ENCODE data around the gene PHLDA3. TPM values are rescaled to one million over a fixed set of nuclear protein-coding genes. Genes with fewer than 3 reads are reported as not detected.
"Not testable (repeated sequence)": the region's sequence is repeated elsewhere in the genome, so short reads cannot be mapped to it uniquely, and the experiment has no call there.

PHLDA3 gene
- total RNA-seq, 1 donor from 2014 or later: 29.3 TPM

DNA sequence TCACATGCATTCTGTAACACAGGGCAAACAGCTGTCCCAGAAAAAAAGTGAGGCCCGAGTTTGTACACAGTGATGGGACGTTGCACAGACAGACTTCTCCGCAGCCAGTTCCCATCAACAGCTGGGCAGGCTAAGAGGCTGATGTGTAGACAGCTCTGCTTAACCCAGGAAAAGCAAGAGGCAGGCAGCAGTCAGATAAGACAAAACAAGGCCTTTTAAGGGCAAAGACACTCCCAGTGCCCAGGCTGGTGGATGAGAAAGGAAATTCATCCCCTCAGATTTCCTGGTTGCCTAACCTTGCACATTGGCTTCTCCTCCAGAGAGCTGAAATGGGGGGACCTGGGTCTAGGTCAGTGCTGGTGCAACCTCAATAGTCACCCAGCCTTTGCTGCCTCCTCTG, 17.2 kb upstream of the PHLDA3 start:
- DNase-seq: no peak

DNA sequence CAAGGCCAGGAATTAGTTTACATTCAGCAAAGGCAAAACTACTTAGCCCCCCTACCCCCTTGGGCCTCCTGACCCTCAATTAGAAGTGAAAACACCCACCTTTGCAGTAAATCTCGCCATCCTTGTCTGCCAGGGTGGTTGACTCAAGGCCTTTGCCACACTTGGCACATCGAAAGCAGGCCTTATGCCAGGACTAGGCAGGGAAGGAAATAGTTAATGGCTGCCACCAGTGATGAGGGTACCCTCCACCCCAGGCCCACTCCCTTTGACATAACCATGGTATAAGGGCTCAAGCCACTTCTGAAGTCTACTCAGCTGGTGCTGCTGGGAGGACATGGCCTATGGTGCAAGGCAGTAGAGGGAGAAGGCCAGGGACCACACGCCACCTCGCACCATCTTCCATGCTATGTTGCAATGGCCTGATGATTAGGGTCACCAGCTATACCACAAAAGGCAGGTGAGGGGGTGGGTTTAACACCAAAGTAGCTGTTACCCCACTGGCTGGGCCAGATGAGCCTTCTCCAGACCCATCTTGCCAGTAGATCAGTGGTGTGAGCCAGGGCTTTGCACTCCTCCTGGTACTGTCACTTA, 16.3 kb upstream of the PHLDA3 start:
- DNase-seq: no peak

DNA sequence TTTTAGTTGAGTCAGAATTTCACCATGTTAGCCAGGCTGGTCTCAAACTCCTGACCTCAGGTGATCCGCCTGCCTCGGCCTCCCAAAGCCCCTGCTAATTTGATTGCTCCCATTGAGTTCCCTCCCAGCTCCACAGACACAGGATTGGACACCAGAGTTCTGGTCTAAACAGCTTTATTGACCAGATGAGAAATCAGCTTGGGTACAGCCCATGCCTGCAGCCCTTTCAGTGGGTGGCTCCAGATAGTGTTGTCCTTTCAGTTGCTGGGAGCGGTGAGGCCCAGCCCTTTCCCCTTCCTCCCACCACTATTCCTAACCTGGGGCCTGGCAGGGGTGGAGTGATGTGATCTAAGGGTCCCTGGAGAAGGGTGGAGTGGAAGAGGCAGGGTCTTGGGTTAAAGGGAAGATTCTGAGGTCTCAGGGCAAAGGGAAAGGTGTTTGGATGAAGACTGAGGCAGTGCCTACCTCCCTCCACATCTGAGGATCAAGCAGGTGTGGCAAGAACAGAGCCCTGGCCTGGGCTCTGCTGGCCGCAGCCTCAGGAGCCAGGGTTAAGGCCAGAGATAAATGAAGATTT, 14.5 kb upstream of the PHLDA3 start:
- DNase-seq: no peak

DNA sequence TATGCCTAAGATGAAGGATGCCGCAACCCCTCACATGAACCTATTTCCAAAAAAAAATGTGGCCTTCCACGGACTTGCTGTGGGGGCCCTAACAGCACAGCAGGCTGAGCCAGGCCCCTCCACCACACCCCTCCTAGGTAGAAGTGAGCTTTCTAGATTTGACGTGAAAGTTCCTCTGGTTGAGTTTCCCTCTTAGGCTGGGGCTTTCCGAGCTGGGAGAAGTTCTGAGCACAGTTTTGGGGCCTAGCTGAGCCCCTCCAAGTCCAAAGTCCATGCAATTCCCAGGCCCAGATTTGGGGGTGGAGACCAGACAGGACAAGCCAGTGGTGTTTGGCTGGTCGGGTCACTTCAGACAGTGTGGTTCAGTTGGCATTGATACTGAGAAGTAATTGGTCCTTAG, 13.8 kb upstream of the PHLDA3 start:
- DNase-seq: no peak

DNA sequence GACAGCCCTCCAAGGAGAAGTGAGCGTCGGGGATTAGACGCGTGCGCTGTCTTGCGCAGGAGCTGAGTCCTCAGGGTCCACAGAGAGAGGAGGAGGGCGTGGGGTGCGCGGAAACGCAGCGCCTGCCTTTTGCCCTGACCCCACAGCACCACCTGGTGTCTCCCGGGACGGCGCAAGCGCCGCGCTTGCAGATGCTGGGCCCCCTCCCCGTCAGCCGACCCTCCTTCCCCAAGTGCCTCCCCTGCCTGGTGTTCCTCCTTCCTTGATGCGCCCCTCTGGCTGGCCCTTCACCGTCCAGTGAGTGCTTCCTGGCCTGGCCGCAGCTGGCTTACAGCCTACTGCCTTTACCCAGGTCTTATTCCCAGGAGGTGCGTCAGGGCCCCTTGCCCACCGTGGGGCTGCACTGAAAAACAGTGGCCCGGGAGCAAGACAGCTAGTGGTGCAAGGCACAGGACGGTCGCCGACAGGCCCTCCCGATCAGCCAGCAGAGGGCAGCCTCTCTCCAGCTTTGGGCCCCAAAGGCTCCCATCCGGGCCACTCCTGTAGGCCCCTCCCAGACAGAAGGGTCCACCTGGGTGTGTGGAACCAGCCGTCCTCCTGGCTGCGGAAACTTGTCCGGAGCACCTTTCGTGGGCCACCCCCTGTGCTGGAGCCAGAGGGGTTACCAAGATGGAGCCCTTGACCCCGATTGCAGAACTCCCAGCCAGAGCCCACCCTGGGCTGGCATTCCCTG, 12.9 kb upstream of the PHLDA3 start:
- DNase-seq: peak; percentile 52

DNA sequence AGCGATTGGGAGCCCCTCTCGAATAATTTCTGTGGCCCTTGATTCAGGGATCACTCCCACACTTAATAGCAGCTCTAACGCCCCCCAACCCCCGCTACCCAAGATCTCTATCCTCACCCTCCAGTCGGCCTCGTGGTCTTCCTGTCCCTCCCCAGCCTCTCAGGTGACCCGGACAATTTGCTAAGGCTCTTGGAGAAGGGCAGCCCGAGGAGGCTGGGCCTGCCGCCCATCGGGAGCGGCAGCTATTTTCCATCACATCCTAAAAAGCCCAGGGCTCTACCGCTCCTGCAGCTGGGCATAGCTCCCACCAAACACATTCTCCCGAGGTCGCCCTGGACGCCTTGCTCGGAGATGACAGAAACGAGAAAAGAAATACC, 12.0 kb upstream of the PHLDA3 start:
- DNase-seq: no peak

DNA sequence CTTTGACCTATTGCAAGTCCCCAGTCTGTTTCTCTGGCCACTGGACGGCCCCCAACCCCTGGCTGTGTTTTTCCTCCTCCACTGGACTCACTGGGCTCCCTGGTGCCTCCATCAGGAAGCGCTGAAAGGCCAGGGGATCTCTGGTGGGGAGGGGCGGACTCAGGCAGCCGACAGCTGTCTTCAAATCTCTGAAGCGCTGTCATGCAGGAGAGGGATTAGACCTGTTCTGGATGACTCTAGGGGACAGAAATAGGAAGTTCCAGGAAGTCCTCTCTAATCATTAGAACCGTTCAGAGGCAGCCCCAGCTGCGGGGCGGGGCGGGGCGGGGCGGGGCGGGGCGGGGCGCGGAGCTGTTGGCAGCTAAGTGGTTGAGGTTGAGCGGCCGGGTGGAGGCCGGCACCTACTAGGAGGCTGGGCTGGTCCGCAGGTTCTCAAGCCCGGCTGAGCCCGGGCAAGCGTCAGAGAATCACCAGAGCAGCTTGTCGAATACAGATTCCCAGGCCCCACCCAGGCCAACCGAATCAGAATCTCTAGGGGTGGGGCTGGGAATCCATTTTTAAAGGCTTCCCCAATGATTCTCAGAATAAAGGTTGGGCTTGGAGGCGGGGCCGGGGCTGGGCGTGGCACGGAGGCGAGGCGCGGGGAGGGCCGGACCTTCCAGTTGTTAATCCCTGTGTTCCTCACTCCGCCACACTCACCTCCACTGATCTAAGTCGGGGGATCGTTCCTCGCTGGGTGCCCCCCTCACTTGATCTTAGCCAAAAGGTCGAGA, 11.4 kb upstream of the PHLDA3 start:
- peak; percentile 38 for DNase-seq

DNA sequence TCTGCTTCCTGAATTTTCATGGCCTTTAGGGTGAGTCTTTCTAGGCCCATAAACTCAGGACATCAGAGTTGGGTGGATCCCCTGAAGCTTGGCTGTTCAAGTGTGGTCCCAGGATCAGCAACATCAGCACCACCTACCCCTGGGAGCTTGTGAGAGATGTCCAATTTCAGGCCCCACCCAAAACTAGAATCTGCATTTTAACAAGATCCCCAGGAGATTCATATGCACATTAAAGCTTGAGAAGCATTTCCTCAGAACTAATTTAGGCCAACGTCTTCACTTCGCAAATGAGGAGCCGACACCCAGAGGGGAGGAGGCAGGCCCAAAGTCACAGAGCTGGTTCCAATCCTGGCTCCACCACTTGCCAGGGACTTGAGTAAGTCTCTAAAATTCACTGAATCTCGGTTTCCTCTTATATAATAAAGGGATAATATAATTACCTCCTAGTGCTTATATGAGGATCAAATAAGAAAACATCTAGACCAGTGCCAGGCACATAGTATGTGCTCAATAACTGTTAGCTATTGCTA, 10.3 kb upstream of the PHLDA3 start:
- no peak for DNase-seq

DNA sequence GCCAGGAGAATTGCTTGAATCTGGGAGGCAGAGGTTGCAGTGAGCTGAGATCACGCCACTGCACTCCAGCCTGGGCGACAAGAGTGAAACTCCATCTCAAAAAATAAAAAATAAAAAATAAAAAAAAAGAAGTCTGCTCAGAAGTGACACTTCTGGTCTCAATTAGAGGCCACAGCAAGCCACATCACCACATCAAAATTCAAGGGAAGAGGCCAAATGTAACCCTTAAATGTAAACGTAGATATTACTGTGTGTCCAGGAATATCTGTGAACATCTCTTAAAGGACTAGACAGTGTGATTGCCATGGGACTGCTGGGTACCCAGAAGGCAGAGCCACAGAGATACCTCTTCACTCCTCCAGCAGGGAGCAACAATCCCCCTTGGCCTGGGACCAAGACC, 9.7 kb upstream of the PHLDA3 start:
- DNase-seq: not testable (repeated sequence)

DNA sequence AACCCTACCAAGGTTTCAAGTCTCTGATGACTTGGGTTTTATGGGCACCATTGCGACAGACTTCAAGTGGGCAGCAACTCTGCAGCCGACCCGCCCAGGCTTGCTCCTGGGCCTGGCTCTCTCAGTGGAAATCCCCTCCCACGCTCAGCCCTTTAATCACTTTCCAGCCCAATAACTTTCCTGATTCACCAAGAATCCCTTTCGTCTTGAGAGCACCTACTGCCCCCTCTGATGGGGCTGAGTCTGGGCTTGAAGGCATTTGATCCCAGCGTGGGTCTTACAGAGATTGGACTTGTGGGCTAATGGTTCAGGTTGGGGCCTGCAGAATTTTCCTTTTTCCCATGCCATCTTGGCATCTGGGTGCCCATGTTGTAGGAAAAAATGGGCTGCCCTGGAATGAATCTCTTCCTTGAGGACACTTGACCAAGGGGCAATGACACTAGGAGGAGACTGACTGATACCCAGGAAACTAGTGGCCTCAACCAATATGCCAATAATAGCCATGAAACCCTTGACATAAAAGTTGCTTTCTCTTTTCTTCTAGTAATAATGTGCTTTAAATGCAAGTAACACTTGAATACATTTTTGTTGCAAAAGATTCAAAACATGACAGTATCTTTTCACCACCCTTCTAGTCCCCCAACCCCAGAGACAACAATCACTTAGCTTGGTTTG, 7.8 kb upstream of the PHLDA3 start:
- no peak for DNase-seq

DNA sequence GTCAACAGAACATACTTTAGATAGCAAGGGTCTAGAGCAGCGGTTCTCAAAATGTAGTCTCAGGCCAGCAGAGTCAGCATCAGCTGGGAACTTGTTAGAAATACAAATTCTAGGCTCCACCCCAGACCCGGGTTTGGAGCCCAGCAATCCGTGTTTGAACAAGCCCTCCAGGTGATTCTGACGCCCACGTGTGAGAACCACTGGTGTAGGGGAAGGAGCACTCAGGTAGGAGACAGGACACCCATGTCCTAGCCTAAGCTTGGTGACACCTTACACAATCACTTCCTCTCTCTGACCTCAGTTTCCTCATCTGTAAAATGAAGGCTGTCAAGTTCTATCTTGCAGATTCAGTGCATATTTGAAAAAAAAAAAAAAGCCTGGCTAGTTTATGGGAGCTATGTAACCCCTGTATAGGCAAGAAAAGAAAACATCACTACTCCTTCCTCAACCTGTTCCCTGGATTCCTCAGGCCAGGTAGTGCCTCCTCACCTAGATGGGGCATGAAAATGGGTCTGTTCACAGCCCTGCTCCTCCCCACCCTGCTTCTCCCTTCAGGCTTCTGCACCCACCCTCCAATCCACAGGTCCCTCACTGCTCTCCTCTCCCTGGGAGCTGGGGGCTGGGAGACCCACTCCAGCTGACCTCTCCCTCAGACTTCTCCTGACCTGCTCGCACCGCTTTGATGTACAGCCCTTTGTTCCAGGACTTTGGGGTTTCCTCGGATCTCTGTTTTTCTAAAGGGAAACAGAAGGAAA, 7.1 kb upstream of the PHLDA3 start:
- no peak for DNase-seq

DNA sequence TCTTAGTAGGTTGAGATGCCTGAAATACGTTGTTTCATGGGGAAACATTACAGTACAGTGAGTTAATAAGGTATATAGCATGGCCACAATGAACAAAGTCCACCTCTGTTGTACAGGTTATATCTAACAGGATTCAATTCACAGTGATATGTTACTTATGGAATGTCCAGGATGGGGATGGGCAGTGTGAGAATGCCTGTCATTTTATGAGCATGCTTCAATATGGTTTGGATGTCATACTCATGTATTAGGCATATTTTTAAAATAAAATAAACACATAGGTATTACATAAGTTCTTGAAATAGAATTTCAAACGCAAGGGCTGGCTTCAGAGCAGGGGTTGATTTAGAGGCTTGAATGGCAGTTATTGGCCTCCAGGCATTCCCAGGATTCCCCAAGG, 6.1 kb upstream of the PHLDA3 start:
- no peak for DNase-seq

DNA sequence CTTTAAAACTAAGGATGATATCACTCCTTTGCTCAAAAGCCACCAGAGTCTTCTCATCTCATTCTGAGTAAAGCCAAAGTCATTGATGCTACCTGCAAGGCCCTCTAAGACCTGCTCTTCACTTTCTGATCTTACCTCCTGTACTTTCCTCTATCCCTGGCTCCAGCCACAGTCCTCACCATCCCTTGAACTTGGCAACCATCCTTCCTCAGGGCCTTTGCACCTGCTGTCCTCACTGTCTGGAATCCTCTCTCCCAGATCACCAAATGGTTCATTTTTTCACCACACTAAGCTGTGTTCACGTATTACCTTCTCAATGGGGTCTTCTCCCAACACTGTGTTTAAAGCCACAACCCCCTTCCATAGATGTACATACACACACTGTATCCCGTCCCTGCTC, 4.3 kb upstream of the PHLDA3 start:
- no peak for DNase-seq

DNA sequence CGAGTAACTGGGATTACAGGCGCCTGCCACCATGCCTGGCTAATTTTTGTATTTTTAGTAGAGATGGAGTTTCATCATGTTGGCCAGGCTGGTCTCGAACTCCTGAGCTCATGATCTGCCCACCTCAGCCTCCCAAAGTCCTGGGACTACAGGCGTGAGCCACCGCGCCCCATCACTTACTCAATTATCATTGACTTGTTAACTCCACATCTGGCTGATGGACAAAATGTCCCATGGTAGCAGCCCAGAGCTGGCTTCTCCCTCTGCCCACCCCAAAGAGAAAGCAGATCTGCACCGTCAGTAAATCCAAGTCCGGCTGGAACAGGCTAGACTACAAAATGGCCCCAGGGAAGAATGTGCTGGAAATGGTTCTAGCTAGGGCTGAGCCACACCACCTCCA, 3.3 kb upstream of the PHLDA3 start:
- not testable (repeated sequence) for DNase-seq

DNA sequence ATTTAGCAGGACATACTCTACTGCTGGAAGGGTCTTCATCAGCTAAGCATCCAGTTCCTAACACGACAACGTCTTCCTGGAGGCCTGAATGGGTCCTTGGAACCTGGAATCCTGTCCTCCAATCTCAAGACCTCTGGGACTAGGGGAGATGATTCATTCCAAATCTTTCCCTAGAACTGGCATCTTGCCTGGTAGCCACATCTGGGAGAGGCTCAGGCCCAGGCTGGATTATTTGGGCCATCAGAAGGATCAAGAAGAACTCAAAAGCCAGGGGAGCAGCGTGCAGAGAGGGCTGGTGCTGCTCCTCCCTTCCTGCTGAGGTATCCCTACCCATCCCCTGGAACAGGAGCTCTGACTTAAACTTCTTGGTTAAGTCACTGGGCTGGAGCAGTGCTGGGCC, 2.8 kb upstream of the PHLDA3 start:
- DNase-seq: no peak

DNA sequence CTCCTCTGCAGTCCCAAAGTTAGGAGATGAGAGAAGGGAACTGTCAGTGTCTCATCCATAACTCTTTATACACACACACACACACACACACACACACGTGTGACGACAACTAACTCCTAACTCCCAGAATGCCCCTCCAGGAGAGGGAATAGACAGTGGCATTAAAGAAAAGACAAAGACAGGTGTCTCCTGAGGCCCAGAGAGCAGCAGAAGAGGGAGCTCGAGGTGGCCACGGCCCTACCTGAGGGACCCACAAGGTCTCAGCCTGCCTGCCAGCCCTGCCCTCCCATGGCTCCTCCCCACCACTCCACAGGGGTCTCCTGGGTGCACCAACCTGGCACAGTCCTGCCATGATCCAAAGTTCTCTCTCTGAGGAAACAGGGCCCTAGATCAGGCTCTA, 1.6 kb upstream of the PHLDA3 start:
- DNase-seq: no peak

DNA sequence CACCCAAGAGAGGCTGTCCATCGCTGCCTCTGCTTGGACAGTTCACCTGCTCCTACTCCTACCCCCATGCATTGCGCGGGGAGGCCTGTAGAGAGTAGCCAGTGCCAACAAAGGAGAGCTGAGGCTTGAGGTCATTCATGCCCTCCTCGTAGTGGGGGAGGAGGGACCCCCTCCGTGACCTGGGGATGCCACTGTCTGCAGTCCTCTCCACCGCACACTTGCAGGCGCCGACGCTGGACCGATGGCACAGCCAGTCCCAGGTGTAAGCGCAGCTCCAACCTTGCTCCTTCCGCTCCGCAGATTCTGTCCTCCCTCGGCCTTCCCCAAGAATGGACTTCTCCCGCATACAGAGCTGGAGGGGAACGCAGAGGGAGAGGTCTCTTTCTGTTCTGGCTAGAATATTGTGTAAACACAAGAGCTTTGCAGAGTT, 672 bp upstream of the PHLDA3 start:
- DNase-seq: no peak

DNA sequence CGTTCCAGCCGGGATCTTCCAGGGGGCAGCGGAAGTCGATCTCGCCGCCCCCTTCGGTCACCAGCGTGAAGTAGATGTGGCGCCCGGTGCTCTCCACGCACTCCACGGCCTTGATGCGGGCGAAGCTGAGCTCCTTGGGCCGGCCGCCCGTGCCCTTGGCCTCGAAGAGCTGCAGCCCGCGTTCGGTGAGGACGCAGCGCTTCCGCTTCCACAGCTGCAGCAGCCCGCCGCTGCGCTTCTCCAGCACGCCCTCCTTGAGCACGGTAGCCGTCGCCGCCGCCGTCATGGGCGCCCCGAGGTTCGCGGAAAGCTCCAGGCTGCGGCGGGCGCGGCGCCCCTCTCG, 516 bp downstream of the PHLDA3 start:
- no peak for DNase-seq

DNA sequence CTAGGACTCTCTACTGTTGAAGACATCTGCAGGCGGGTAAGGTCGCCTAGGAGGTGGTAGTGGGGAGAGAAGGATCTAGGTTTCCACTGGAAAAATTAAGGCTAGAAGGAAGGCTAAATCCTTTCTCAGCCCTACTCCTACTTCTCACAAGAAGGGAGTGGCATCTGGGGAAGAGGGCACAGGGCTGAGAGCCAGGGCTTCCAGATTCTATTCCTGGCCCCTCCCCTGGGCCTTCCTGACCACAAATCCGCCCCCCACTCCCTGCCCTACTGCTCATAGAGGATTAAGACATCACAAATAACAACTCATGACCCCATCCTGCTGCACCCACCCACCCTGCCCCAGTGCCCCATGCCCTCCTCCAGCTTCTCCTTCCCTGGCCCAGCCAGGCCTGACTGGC, 2.5 kb downstream of the PHLDA3 start:
- no peak for DNase-seq

DNA sequence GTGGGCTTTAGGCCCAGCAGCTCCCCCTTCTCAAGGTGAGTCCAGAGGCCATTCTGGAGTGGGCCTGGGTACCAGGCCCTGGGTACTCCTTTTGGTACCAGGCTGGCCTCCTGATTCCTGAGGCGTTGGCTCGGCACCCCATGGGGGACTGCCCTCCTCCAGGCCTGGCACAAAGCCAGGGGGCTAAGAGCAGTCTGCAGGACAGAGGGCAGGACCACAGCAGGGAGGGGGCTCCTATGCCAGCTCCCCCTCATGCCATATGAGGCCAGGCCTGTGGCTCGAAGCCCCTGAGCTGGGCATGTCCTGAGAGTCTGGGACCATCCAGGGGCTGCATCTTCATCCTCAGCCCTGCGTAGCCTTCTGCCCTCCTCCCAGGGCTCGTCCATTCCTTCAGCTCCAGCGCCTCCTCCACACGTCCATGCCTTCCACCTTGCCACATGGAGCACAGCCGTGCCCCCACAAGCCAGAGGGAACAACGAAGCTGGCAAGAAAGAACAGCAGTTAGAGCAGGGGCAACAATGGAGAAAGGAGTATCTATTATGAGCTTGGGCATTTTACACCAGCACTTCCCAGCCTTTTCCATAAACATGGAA, 3.2 kb downstream of the PHLDA3 start:
- no peak for DNase-seq

DNA sequence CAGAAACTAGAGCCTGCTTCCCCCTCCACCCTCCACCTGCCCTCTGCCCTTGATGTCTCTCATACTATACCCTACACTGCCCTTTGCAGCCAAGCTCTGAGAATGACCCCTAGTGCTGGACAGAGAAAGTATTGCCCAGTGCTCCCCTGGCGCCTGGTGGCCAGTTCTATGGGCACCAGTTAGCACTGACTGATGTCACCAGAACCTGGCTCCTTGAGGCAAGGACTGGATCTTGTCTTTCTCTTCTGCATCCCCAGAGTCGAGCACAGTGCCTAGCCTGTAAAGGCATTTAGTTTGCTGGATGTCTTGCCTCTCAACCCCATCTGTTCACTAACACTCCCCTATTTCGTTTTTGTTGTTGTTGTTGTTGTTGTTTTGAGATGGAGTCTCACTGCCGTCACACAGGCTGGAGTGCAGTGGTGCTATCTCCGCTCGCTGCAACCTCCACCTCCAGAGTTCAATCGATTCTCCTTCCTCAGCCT, 5.9 kb downstream of the PHLDA3 start:
- DNase-seq: no peak

Data from skin of body (tissue), 2 donors.